KMS-11 (cell line): ENCODE measurements around the gene ZDHHC24.
"Not testable (repeated sequence)": the region's sequence is repeated elsewhere in the genome, so short reads cannot be mapped to it uniquely, and the experiment has no call there.

Experiments
- H2AFZ ChIP-seq: fragments of 200-600 bp; sonication (generic); 2 replicates; pipeline ENCODE4 v1.6.1; 2016; ENCODE audit warnings: antibody characterized with exemption, mixed run types, low read depth
- H3K27ac ChIP-seq: fragments of 200-600 bp; sonication (generic); 2 replicates; pipeline ENCODE4 v1.6.1; 2016; ENCODE audit warnings: mild to moderate bottlenecking, mixed run types
- H3K27me3 ChIP-seq: fragments of 200-600 bp; sonication (generic); 2 replicates; pipeline ENCODE4 v1.6.1; 2017; ENCODE audit warnings: mild to moderate bottlenecking, low read depth, mixed run types, moderate library complexity; ENCODE audit not compliant: insufficient read depth
- H3K36me3 ChIP-seq: fragments of 200-600 bp; sonication (generic); 2 replicates; pipeline ENCODE4 v1.6.1; 2017; ENCODE audit warnings: mild to moderate bottlenecking, mixed run types; ENCODE audit not compliant: insufficient read depth
- H3K4me1 ChIP-seq: fragments of 200-600 bp; sonication (generic); 2 replicates; pipeline ENCODE4 v1.6.1; 2016; ENCODE audit warnings: mild to moderate bottlenecking, low read depth, mixed run types; ENCODE audit not compliant: poor library complexity, severe bottlenecking
- H3K4me2 ChIP-seq: fragments of 200-600 bp; sonication (generic); 2 replicates; pipeline ENCODE4 v1.7.0; 2016; ENCODE audit warnings: mild to moderate bottlenecking, mixed run types
- H3K4me3 ChIP-seq: fragments of 200-600 bp; sonication (generic); IDR thresholded peaks from 2 replicates; pipeline ENCODE4 v1.6.1; 2017; ENCODE audit warnings: low read depth, low read length, mixed read lengths; ENCODE audit not compliant: insufficient read depth
- H3K79me2 ChIP-seq: fragments of 200-600 bp; sonication (generic); 2 replicates; pipeline ENCODE4 v1.6.1; 2016; ENCODE audit warnings: low read depth, mixed run types; ENCODE audit not compliant: insufficient read depth
- H3K9ac ChIP-seq: fragments of 200-600 bp; sonication (generic); 2 replicates; pipeline ENCODE4 v1.6.1; 2016; ENCODE audit warnings: mild to moderate bottlenecking, mixed run types
- H4K20me1 ChIP-seq: fragments of 200-600 bp; sonication (generic); 2 replicates; pipeline ENCODE4 v1.6.1; 2016; ENCODE audit warnings: mild to moderate bottlenecking, mixed run types; ENCODE audit not compliant: insufficient read depth
- TF ChIP-seq, protein P1 (sequence below): fragments of 200-600 bp; sonication (generic); conservative IDR thresholded peaks from 2 replicates; pipeline ENCODE4 v1.6.1; 2017; ENCODE audit warnings: low read depth, mild to moderate bottlenecking, antibody characterized with exemption, low read length, moderate library complexity, mixed read lengths

Gene ZDHHC24

DNA sequence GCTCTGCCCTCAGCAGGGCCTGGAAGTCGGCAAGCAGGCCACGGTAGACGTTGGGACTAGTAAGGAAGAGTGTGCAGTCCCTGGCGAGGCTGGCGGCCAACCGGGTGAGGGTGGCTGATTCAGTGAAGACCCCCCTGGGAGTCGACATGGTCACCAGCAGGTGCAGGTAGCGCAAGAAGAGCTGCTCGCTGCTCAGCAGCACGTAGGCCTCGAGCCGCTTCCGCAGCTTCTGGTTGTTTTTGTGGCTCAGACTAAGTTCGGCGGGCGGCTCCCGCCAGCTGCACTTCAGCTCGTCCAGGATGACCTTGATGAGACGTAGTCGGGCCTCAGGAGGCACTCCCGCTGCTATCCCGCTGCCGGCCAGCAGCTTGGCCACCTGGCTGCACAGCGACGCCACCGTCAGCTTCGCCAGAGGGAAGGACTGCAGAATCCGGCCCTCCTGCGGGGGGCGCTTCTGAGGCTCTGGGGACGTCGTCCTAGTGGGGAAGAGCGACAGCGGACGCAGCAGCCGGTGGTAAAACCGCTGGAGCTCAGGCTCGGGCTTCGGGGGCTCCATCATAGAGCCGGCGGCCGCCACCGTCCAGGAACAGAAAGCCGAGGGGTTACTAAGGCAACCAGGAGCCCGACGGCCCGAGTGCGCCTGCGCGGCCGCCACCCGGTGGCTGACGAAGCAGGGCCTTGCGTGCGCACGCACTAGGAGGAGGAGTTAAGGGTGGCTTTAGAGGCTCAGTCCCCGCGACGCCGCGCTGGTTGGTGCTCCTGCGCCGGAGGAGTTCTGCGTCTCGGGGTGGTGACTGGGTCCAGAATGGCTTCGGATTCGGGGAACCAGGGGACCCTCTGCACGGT, 46.8 kb upstream of the ZDHHC24 start, which contains the start of the genes CCDC87 and CCS:
TSS of gene CCDC87 (minus strand) at position 607 of the 846 bp plus-strand sequence. CDS start at position 559, 48 bp downstream.
TSS of gene CCS (plus strand) at position 729 of the 846 bp plus-strand sequence. CDS start at position 806, 77 bp downstream.
- Histone ChIP-seq H2AFZ (peak within 1 kb of the TSS; percentile 90), H3K27ac (peak within 1 kb of the TSS; percentile 37; the same call in 1 of the 2 replicates), H3K4me1 (peaks cover 5% of the 10 kb centered on the region)

DNA sequence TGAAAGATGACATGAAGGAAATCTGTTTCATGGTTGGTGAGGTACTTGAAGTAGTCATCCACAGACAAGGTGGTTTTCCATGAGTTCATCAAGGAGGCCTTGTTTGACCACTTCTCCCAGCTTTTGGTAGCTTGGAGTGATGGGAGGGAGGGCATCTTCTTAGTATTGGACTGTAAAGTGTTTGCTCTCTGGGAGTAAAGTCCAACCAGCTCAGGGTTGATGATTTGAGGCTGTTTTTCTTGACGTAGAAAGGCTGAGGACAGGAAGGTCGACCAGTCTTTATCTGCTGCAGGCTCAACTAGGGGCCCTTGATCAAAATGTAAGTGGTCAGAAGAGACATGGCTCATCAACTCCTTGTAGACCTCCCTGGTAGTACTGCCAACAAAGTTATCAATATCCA, 45.3 kb upstream of the ZDHHC24 start:
- Histone ChIP-seq H3K79me2 (peaks cover 8% of the 10 kb centered on the region; the same call in 1 of the 2 replicates), H3K36me3 (no peaks in the 10 kb centered on the region), H3K4me1 (peaks cover 5% of the 10 kb centered on the region), H2AFZ (no peak overlapping the region), H3K9ac (no peak overlapping the region), H3K4me3 (no peak overlapping the region), H3K4me2 (no peak overlapping the region), H3K27ac (no peak overlapping the region), H3K27me3 (no peaks in the 10 kb centered on the region; the same call in 1 of the 2 replicates), H4K20me1 (no peaks in the 10 kb centered on the region)
- TF ChIP-seq, protein P1, sequence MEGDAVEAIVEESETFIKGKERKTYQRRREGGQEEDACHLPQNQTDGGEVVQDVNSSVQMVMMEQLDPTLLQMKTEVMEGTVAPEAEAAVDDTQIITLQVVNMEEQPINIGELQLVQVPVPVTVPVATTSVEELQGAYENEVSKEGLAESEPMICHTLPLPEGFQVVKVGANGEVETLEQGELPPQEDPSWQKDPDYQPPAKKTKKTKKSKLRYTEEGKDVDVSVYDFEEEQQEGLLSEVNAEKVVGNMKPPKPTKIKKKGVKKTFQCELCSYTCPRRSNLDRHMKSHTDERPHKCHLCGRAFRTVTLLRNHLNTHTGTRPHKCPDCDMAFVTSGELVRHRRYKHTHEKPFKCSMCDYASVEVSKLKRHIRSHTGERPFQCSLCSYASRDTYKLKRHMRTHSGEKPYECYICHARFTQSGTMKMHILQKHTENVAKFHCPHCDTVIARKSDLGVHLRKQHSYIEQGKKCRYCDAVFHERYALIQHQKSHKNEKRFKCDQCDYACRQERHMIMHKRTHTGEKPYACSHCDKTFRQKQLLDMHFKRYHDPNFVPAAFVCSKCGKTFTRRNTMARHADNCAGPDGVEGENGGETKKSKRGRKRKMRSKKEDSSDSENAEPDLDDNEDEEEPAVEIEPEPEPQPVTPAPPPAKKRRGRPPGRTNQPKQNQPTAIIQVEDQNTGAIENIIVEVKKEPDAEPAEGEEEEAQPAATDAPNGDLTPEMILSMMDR, result no peak

More for the DNA sequence above, 46.8 kb upstream of the ZDHHC24 start, which contains the start of the genes CCDC87 and CCS:
- H3K27me3 ChIP-seq, result no peaks in the 10 kb centered on the region; the same call in 1 of the 2 replicates
- peak within 1 kb of the TSS; percentile 79 for H3K4me2 ChIP-seq
- H3K4me3 ChIP-seq, result peak within 1 kb of the TSS; percentile 55
- no peaks in the 10 kb centered on the region for H3K36me3 ChIP-seq
- peaks cover 8% of the 10 kb centered on the region; the same call in 1 of the 2 replicates for H3K79me2 ChIP-seq
- TF ChIP-seq, protein P1, result peak; percentile 57
- no peaks in the 10 kb centered on the region for H4K20me1 ChIP-seq
- H3K9ac ChIP-seq, result peak within 1 kb of the TSS; percentile 59; the same call in 1 of the 2 replicates

DNA sequence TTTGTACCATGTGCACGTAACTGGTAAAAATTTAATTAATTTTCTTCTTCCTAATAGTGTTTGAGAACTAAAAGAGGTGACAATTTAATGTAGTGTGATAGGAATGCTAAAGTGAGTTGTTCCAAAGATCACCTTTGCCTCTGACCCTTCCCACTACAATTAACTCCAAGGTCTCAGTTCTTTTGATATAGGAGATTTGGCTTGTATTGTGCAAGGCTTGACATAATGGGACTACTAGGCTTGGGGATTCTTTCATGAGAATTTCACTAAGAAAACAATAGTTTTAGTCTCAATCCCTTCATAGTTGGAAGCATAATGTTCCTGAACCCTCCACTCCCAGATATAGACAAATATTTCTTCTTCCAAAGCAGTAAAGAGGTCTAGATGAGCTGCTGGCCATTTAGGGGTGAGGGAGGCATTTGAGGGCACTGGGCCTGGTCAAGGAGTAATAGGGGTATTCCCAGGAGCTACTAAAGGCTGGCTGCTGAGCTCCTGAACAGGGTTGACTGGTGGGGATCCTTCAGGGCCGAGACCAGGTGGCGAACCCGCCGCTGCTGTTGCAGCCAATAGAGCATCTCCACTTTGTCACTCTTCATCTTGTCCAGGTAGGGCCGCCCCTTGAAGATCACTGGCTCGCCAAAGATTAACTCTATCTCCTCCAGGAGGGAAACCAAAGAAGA, 44.3 kb upstream of the ZDHHC24 start:
- Histone ChIP-seq H3K79me2 (peaks cover 8% of the 10 kb centered on the region; the same call in 1 of the 2 replicates), H3K9ac (no peak overlapping the region), H3K4me1 (peaks cover 5% of the 10 kb centered on the region), H3K4me2 (no peak overlapping the region), H3K27ac (no peak overlapping the region), H3K36me3 (no peaks in the 10 kb centered on the region), H3K27me3 (no peaks in the 10 kb centered on the region; the same call in 1 of the 2 replicates), H3K4me3 (no peak overlapping the region), H4K20me1 (no peaks in the 10 kb centered on the region), H2AFZ (no peak overlapping the region)
- TF ChIP-seq, protein P1, result no peak

DNA sequence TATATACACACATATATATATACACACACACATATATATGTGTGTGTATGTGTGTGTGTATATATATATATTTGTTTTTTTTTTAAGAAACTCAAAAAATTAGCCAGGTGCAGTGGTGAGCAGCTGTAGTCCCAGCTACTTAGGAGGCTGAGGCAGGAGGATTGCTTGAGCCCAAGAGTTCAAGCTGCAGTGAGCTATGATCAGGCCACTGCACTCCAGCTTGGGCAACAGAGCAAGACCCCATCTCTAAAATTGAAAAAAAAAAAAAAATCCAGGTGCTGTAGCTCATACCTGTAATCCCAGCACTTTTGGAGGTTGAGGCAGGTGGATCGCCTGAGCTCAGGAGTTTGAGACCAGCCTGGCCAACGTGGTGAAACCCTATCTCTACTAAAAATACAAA, 43.5 kb upstream of the ZDHHC24 start:
- not testable (repeated sequence) for H3K27ac ChIP-seq, H3K36me3 ChIP-seq, H3K9ac ChIP-seq, H3K4me1 ChIP-seq, H4K20me1 ChIP-seq, H3K27me3 ChIP-seq, H2AFZ ChIP-seq, H3K4me3 ChIP-seq, H3K4me2 ChIP-seq, H3K79me2 ChIP-seq
